Liver (tissue), 9 donors: Measurements from ENCODE around the gene AP5S1. TPM values are rescaled to one million over a fixed set of nuclear protein-coding genes. Genes with fewer than 3 reads are reported as not detected.

Experiments
- DNase-seq: peaks from one replicate; pipeline ENCODE4 v3.0.0-alpha.2; 2017; ENCODE audit warnings: low spot score
- H3K27ac ChIP-seq, 2 donors: one replicate each; pipeline ENCODE4 v1.7.0; 2013; ENCODE audit warnings: inconsistent platforms in 2 of 2, low read length in 2 of 2, control low read depth in 1 of 2, low read depth in 1 of 2, mild to moderate bottlenecking in 1 of 2
- H3K27me3 ChIP-seq, 4 donors: one replicate each; pipeline versions ENCODE4 v1.6.1 to v1.7.0; 2013; ENCODE audit warnings: low read length in 3 of 4, inconsistent platforms in 1 of 4, mild to moderate bottlenecking in 1 of 4, moderate library complexity in 1 of 4; ENCODE audit not compliant: control insufficient read depth in 4 of 4, insufficient read depth in 4 of 4
- H3K36me3 ChIP-seq, 4 donors: one replicate each; pipeline versions ENCODE4 v1.6.1 to v1.7.0; 2013; ENCODE audit warnings: low read length in 3 of 4, mild to moderate bottlenecking in 3 of 4, low read depth in 1 of 4, moderate library complexity in 1 of 4; ENCODE audit not compliant: control insufficient read depth in 4 of 4, insufficient read depth in 3 of 4
- H3K4me1 ChIP-seq, 4 donors: one replicate each; pipeline versions ENCODE4 v1.6.1 to v1.7.0; 2013; ENCODE audit warnings: low read length in 3 of 4, mild to moderate bottlenecking in 3 of 4, moderate library complexity in 1 of 4; ENCODE audit not compliant: control insufficient read depth in 4 of 4, insufficient read depth in 4 of 4
- H3K4me3 ChIP-seq, 3 donors: one replicate each; pipeline versions ENCODE4 v1.6.1 to v1.7.0; 2013; ENCODE audit warnings: low read length in 3 of 3, control low read depth in 1 of 3, low read depth in 1 of 3, mild to moderate bottlenecking in 1 of 3
- H3K9ac ChIP-seq, 2 donors: one replicate each; pipeline ENCODE4 v1.7.0; 2013; ENCODE audit warnings: low read length in 2 of 2, mild to moderate bottlenecking in 2 of 2, moderate library complexity in 2 of 2, control low read depth in 1 of 2, low read depth in 1 of 2
- H3K9me3 ChIP-seq, 4 donors: one replicate each; pipeline versions ENCODE4 v1.6.1 to v1.7.0; 2013; ENCODE audit warnings: low read length in 3 of 4; ENCODE audit not compliant: control insufficient read depth in 4 of 4
- ATF3 ChIP-seq: IDR thresholded peaks from 2 replicates; pipeline ENCODE4 v1.6.1; 2016; ENCODE audit warnings: antibody characterized with exemption
- EGR1 ChIP-seq, 2 donors: IDR thresholded peaks; 2 replicates each; pipeline ENCODE4 v1.6.1; 2016 to 2018; ENCODE audit warnings: antibody characterized with exemption in 2 of 2, low read depth in 2 of 2
- FOXA1 ChIP-seq: IDR thresholded peaks from 2 replicates; pipeline ENCODE4 v1.6.1; 2016; ENCODE audit warnings: antibody characterized with exemption
- FOXA2 ChIP-seq: IDR thresholded peaks from 2 replicates; pipeline ENCODE4 v1.6.1; 2016; ENCODE audit warnings: antibody characterized with exemption
- GABPA ChIP-seq, 2 donors: IDR thresholded peaks in 1 of 2; conservative IDR thresholded peaks in 1 of 2; 2 replicates each; pipeline ENCODE4 v1.6.1; 2016; ENCODE audit warnings: antibody characterized with exemption in 2 of 2, mild to moderate bottlenecking in 1 of 2, moderate library complexity in 1 of 2
- HNF4A ChIP-seq, 2 donors: conservative IDR thresholded peaks; 2 replicates each; pipeline ENCODE4 v1.6.1; 2016; ENCODE audit warnings: antibody characterized with exemption in 2 of 2, mild to moderate bottlenecking in 2 of 2
- JUND ChIP-seq, 2 donors: IDR thresholded peaks; 2 replicates each; pipeline ENCODE4 v1.6.1; 2016; ENCODE audit warnings: antibody characterized with exemption in 2 of 2
- MAX ChIP-seq: IDR thresholded peaks from 2 replicates; pipeline ENCODE4 v1.6.1; 2016; ENCODE audit warnings: antibody characterized with exemption
- NR2F2 ChIP-seq: IDR thresholded peaks from 2 replicates; pipeline ENCODE4 v1.6.1; 2016; ENCODE audit warnings: antibody characterized with exemption
- RAD21 ChIP-seq, 2 donors: IDR thresholded peaks; 2 replicates each; pipeline ENCODE4 v1.6.1; 2016; ENCODE audit warnings: antibody characterized with exemption in 2 of 2, mild to moderate bottlenecking in 2 of 2
- RXRA ChIP-seq, 2 donors: IDR thresholded peaks; 2 replicates each; pipeline ENCODE4 v1.6.1; 2017 to 2018; ENCODE audit warnings: antibody characterized with exemption in 2 of 2, mild to moderate bottlenecking in 1 of 2
- SP1 ChIP-seq: IDR thresholded peaks from 2 replicates; pipeline ENCODE4 v1.6.1; 2018; ENCODE audit warnings: antibody characterized with exemption, mild to moderate bottlenecking
- TAF1 ChIP-seq: conservative IDR thresholded peaks from 2 replicates; pipeline ENCODE4 v1.6.1; 2016; ENCODE audit warnings: antibody characterized with exemption, mild to moderate bottlenecking
- YY1 ChIP-seq: IDR thresholded peaks from 2 replicates; pipeline ENCODE4 v1.6.1; 2016; ENCODE audit warnings: antibody characterized with exemption, mild to moderate bottlenecking
- ZBTB33 ChIP-seq: IDR thresholded peaks from 2 replicates; pipeline ENCODE4 v1.6.1; 2016; ENCODE audit warnings: antibody characterized with exemption
- WGBS: extraction: QIAGEN DNeasy Blood & Tissue Kit; methylation state at CpG from one replicate; pipeline ENCODE4 v1.1.7; 2013; 5-methylcytosine and 5-hydroxymethylcytosine counted together
- polyA plus RNA-seq, 2 donors: library from polyadenylated mRNA; stranded (reverse) in 1 of 2; unstranded in 1 of 2; fragments of 200-250 nt in 1 of 2; fragments of >200 nt in 1 of 2; fragmentation: Nextera tagmentation in 1 of 2; extraction: Ambion mirVana in 1 of 2; gene quantifications; one replicate each; pipeline versions ENCODE4 v1.2.1 to v1.2.3, GENCODE V29; 2013 to 2015
- total RNA-seq, 2 donors: library from RNA; depleted of rRNA; stranded (reverse); fragments of >200 nt; gene quantifications; one replicate each; pipeline ENCODE4 v1.2.3, GENCODE V29; 2014
- TF ChIP-seq, protein P1 (sequence below): fragments of 150-350 bp; IDR thresholded peaks from 2 replicates; pipeline ENCODE4 v1.5.1; 2017; ENCODE audit warnings: improper control_type of control experiment, low read depth, low read length; ENCODE audit not compliant: missing input control
- donor health status: healthy.
- donor health status: healthy.
- donor health status: healthy.
- donor health status: healthy.
- donor health status: healthy.

Gene AP5S1
- total and polyA plus RNA-seq, 4 donors = 9.1 to 14.5 (median 11.1) TPM

- no peak overlapping the region for H3K9ac ChIP-seq
- H3K27ac ChIP-seq = no peak overlapping the region
- no peak overlapping the region for H3K4me3 ChIP-seq
- DNase-seq = no peak
- no peaks in the 10 kb centered on the region for H3K9me3 ChIP-seq
- TF ChIP-seq ZBTB33 (no peak), YY1 (no peak), GABPA (IDR thresholded peaks at IDR 0.05 in 1 of 2, conservative IDR thresholded peaks at IDR 0.05 in 1 of 2) (no peak), FOXA1 (no peak), MAX (no peak), NR2F2 (no peak), SP1 (no peak), ATF3 (no peak), FOXA2 (no peak), JUND (IDR thresholded peaks at IDR 0.05) (no peak), RXRA (IDR thresholded peaks at IDR 0.05) (no peak), RAD21 (IDR thresholded peaks at IDR 0.05) (no peak)
- TF ChIP-seq, protein P1, sequence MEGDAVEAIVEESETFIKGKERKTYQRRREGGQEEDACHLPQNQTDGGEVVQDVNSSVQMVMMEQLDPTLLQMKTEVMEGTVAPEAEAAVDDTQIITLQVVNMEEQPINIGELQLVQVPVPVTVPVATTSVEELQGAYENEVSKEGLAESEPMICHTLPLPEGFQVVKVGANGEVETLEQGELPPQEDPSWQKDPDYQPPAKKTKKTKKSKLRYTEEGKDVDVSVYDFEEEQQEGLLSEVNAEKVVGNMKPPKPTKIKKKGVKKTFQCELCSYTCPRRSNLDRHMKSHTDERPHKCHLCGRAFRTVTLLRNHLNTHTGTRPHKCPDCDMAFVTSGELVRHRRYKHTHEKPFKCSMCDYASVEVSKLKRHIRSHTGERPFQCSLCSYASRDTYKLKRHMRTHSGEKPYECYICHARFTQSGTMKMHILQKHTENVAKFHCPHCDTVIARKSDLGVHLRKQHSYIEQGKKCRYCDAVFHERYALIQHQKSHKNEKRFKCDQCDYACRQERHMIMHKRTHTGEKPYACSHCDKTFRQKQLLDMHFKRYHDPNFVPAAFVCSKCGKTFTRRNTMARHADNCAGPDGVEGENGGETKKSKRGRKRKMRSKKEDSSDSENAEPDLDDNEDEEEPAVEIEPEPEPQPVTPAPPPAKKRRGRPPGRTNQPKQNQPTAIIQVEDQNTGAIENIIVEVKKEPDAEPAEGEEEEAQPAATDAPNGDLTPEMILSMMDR = no peak
- WGBS = 98% methylated on average over 7 of the region's 7 CpGs
- H3K4me1 ChIP-seq = no peaks in the 10 kb centered on the region
- peaks cover 33 to 73% (median 59%) of the 10 kb centered on the region in 4 donors for H3K36me3 ChIP-seq
- H3K27me3 ChIP-seq = no peaks in the 10 kb centered on the region
These were observed 40.8 kb downstream of the AP5S1 start for GRCh38 chr20:3861191-3861590.

GRCh38 chr20:3862333-3862732, 42.0 kb downstream of the AP5S1 start:
- Histone ChIP-seq H3K36me3 (peaks cover 33 to 77% (median 59%) of the 10 kb centered on the region in 4 donors), H3K9ac (no peak overlapping the region), H3K4me1 (no peaks in the 10 kb centered on the region), H3K9me3 (no peaks in the 10 kb centered on the region), H3K27me3 (no peaks in the 10 kb centered on the region), H3K4me3 (no peak overlapping the region), H3K27ac (no peak overlapping the region)
- 100% methylated on average over 1 of the region's 1 CpG for WGBS
- no peak for DNase-seq
- no peak for TF ChIP-seq FOXA1
- TF ChIP-seq FOXA2 = no peak
- TF ChIP-seq MAX = no peak
- no peak for TF ChIP-seq ZBTB33
- TF ChIP-seq SP1 = no peak
- no peak for TF ChIP-seq JUND (IDR thresholded peaks at IDR 0.05)
- TF ChIP-seq RAD21 (IDR thresholded peaks at IDR 0.05) = no peak
- no peak for TF ChIP-seq EGR1 (IDR thresholded peaks at IDR 0.05; ENCODE audit: low read depth in 2 of 2)
- TF ChIP-seq YY1 = no peak
- no peak for TF ChIP-seq GABPA (IDR thresholded peaks at IDR 0.05 in 1 of 2, conservative IDR thresholded peaks at IDR 0.05 in 1 of 2)
- no peak for TF ChIP-seq NR2F2
- TF ChIP-seq TAF1 = no peak
- TF ChIP-seq HNF4A (conservative IDR thresholded peaks at IDR 0.05) = no peak
- TF ChIP-seq, protein P1 = no peak
- TF ChIP-seq ATF3 = no peak
